ENCODE results near the gene RCVRN.

Gene RCVRN

DNA sequence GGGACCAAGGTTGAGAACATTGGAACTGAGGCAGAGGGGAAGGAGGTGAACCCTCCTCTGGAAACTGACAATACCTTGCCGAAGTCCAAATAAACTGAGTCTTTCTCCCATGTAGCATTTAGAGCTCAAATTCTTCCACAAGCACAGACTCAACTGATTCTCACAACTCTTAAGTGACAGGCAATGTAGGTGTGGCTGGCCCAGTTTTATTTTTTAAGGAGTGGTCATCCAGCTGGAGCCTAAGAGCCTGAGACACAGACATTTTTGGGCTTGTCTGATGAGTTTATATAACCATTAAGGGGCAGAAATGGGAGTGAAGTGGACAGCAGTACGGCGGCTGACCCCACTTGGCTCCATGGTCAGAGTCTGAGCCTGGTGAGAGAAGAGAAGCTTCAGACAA, 10.8 kb downstream of the RCVRN start:
- DNase-seq: no peak

- peak; percentile 81 for DNase-seq
Observed at GRCh38 chr17:9893411-9894012, 11.6 kb downstream of the RCVRN start.

DNA sequence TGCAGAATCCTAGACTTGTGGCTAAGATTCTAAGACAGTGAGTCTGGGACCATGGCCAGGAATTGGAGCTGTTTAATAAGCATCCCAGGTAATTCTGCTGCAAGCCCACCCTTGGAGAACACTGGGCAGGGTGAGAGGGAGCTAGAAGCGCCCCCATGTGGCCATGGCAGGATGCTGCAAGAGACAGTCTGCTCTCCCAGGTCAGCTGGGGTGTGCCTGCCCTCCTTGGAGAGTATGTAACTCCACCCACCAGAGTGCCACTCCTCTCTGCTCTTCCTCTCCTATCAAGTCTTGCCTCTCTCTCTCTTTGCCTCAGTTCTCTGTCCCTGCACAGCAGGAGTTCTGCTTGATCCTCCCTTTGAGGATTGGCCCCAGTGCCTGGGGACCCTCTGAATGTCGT, 14.9 kb downstream of the RCVRN start:
- DNase-seq: no peak

- DNase-seq: no peak
Observed at GRCh38 chr17:9887508-9887907, 17.6 kb downstream of the RCVRN start.

DNA sequence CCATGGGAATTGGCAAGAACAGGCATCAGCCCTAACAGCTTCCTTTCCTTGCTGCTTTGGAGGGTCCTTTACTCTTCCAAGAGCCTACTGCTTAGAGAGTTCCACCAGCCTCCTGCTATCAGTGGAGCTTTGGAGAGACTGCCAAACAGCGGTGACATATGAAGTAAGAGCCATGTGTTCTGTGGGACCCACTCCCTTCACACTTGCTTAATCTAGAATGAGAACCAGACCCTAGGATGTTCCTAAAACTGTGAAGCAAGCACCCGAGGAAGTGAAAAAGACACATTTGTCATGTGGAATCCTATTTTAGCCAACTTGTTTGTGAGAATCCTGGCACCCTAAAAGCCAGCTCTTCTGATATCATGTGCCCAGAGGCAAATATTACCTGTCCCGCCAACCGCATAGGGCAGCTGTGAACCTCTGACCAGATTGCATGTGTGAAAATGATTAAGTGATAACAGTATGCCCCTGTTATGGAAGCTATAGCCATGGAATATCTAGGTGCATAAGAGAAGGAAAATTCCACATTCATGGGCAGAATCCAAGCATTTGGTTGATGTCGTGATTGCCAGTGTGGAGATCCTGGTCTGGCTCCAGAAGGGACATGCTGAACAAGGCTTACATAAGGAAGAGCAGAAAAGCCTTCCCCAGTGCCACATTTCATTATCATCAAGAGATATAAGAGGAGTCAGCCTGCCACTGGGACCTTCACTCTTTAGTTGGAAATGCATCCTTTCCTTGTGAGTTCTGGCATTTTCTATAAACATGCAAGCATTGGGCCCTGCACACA, 18.7 kb downstream of the RCVRN start:
- DNase-seq: no peak

- no peak for DNase-seq
Observed at GRCh38 chr17:9883451-9883850, 21.6 kb downstream of the RCVRN start.

- DNase-seq: peak; percentile 57
Observed at GRCh38 chr17:9880582-9880999, 24.5 kb downstream of the RCVRN start.

GRCh38 chr17:9878786-9879525, 26.1 kb downstream of the RCVRN start:
- DNase-seq: peak; percentile 59

GRCh38 chr17:9878356-9878755, 26.7 kb downstream of the RCVRN start:
- no peak for DNase-seq

DNA sequence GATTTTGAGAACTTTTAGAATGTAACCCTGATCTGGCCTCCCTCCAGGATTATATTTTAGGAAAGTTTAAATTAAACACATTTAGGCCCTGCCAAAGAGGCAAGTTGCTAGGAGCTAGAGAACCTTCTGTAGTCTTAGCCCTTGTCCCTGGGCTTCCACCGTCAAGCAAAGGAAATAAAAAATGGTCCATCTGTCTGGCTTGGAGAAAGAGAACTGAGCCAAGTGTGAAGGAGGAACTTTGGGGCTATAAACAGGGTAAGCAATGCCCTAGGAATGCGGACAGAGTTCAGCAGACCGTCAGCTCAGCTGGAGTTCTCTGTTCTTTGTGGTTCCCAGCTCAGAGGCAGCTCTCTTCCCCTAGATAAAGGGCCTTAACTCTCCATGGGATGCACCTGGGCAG, 29.6 kb downstream of the RCVRN start:
- DNase-seq: peak; percentile 55

DNA sequence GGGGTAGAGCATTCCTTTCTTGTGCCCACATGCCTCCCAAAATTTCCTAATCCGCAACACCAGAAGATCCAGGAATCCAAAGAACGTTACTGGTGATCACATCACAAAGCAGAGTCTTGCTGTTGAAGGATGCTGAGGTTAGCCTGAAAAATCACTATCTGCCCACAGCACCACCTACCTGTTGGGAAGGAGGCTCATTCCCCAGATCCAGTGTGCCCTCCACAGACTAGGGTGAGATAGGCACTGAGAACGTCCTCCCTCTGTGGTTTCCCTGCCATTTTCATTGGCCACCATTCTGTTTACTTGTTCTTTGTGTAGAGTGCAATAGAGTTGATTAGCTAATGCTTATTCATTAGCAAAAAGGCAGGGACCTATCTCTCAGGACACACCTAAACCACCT, 30.3 kb downstream of the RCVRN start:
- DNase-seq: no peak

DNA sequence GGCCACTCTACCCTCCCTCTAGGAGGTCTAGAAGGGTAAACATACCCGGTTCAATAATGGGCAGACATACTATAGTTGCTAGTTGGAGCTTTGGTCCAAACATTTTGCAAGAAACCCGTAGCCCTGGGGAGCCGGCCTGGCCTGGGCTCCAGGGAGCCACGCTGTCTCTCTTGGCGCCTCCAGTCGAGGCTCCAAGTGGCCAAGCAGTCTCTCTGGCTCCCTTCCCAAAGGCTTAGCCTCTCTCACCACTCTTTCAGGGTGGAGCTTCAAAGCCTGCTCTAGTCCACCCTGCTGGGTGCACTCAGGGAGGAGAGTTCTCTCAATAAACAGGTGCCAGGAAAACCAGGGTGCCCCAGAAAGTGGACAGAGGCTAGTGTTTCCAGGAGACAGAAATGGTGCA, 32.2 kb downstream of the RCVRN start:
- DNase-seq: no peak

DNA sequence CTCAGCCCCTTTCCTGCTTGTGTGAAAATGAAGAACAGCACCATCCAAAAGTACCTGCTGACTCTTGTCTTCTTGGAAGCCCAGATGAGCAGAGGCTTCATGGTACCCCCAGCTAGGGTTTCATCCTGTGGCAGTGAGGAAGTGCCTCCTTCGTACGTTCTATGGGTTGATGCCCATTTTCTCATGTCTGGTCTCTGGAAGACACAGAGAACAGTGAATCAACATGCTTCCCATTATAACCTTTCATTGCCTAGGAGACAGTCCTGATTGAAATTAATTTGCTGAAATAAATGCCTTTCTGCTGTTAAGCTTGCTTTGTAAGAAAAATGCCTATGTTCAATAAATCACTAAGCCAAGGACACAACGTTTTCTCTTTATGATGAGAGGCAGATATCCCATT, 36.5 kb downstream of the RCVRN start:
- no peak for DNase-seq

GRCh38 chr17:9865586-9865985, 39.5 kb downstream of the RCVRN start:
- no peak for DNase-seq

GRCh38 chr17:9862949-9863348, 42.1 kb downstream of the RCVRN start:
- no peak for DNase-seq

- DNase-seq: no peak
Observed at GRCh38 chr17:9862220-9862619, 42.9 kb downstream of the RCVRN start.

GRCh38 chr17:9860851-9861250, 44.2 kb downstream of the RCVRN start:
- DNase-seq: no peak

GRCh38 chr17:9859781-9860180, 45.3 kb downstream of the RCVRN start:
- no peak for DNase-seq

DNA sequence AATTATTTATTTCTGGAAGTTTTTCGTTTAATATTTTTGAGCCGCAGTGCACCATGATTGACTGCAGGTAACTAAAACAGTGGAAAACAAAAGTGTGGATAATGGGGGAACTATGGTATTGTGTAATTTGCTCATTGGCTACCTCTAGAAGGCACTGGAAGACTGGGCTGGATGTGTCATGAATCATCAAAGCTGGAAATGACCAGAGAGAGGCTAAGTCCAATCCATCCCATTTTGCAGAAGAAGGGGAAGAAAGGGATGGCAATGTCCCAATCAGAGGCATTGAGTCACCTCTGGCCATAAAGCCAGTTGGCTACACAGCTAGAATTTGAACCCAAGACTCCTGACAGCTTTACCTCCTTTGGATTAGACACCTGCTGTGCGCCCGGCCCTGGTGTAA, 50.0 kb downstream of the RCVRN start:
- DNase-seq: no peak

DNA sequence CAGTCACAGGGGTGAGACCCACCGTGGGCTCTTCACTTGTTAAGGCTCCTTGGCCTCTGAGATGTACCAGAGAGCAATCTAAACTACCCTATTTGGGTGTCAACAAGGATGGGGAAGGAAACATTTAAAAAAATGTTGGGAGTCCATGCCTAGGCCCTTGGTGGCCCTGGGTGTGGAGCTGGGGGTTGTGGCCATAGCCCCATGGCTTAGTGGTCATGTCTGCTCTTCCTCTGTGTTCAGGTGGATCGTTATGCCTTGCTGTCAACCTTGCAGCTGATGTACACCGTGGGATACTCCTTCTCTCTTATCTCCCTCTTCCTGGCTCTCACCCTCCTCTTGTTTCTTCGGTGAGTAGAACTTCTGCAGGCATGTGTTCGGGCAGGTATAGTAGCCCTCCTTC, 50.8 kb downstream of the RCVRN start:
- DNase-seq: no peak

GRCh38 chr17:9850151-9850550, 54.9 kb downstream of the RCVRN start:
- no peak for DNase-seq

Measured in fibroblast of skin of right biceps (primary cell).